Colon (tissue), 2 donors: Measurements from ENCODE around the gene ZC3H12D.
"Not testable (repeated sequence)": the region's sequence is repeated elsewhere in the genome, so short reads cannot be mapped to it uniquely, and the experiment has no call there.

ENCODE experiments used
- FAIRE-seq: peaks from 2 replicates; lab custom pipeline; 2012; peaks lifted over from hg19 to GRCh38; lab: Jason Lieb, UNC
- donor health status: control.
- donor health status: control.

The ZC3H12D gene

GRCh38 chr6:149484733-149485700, at the start of gene ZC3H12D:
ZC3H12D (minus strand) TSS chr6:149485014; CDS start chr6:149474543, 10,471 bp downstream.
- no peak for FAIRE-seq

GRCh38 chr6:149529650-149530049, 44.8 kb upstream of the ZC3H12D start:
- no peak for FAIRE-seq

- no peak for FAIRE-seq
Observed at GRCh38 chr6:149515494-149515893, 30.7 kb upstream of the ZC3H12D start.

- no peak for FAIRE-seq
Observed at GRCh38 chr6:149513915-149514314, 29.1 kb upstream of the ZC3H12D start.

- no peak for FAIRE-seq
Observed at GRCh38 chr6:149510793-149511512, 26.1 kb upstream of the ZC3H12D start.

- no peak for FAIRE-seq
Observed at GRCh38 chr6:149508485-149508884, 23.7 kb upstream of the ZC3H12D start.

- no peak for FAIRE-seq
Observed at GRCh38 chr6:149503872-149504271, 19.1 kb upstream of the ZC3H12D start.

- no peak for FAIRE-seq
Observed at GRCh38 chr6:149503276-149503675, 18.5 kb upstream of the ZC3H12D start.

- FAIRE-seq: no peak
Observed at GRCh38 chr6:149501768-149502167, 17.0 kb upstream of the ZC3H12D start.

- FAIRE-seq: peak; percentile 43
Observed at GRCh38 chr6:149501201-149501600, 16.4 kb upstream of the ZC3H12D start.

GRCh38 chr6:149500096-149500495, 15.3 kb upstream of the ZC3H12D start:
- FAIRE-seq: no peak

GRCh38 chr6:149499066-149499465, 14.3 kb upstream of the ZC3H12D start:
- peak; percentile 89 for FAIRE-seq

GRCh38 chr6:149497365-149497764, 12.6 kb upstream of the ZC3H12D start:
- FAIRE-seq: no peak

GRCh38 chr6:149496597-149496996, 11.8 kb upstream of the ZC3H12D start:
- not testable (repeated sequence) for FAIRE-seq

- FAIRE-seq: not testable (repeated sequence)
Observed at GRCh38 chr6:149495349-149496016, 10.7 kb upstream of the ZC3H12D start.

GRCh38 chr6:149494810-149495209, 10.0 kb upstream of the ZC3H12D start:
- not testable (repeated sequence) for FAIRE-seq

GRCh38 chr6:149493761-149494320, 9.0 kb upstream of the ZC3H12D start:
- FAIRE-seq: no peak

GRCh38 chr6:149492798-149493343, 8.1 kb upstream of the ZC3H12D start:
- no peak for FAIRE-seq

- no peak for FAIRE-seq
Observed at GRCh38 chr6:149489967-149490366, 5.2 kb upstream of the ZC3H12D start.

- FAIRE-seq: no peak
Observed at GRCh38 chr6:149488815-149489214, 4.0 kb upstream of the ZC3H12D start.

GRCh38 chr6:149487316-149487715, 2.5 kb upstream of the ZC3H12D start:
- FAIRE-seq: no peak
